HG03469 (cell line): ENCODE measurements around the gene MET.
"Not testable (repeated sequence)": the region's sequence is repeated elsewhere in the genome, so short reads cannot be mapped to it uniquely, and the experiment has no call there.

ENCODE experiments used
- ATAC-seq: cut with Tn5 transposase; IDR thresholded peaks from one replicate; pipeline ENCODE4 v1.9.1; 2021; ENCODE audit warnings: mild to moderate bottlenecking, moderate library complexity, moderate number of reproducible peaks; ENCODE audit not compliant: unreplicated experiment

The MET gene

GRCh38 chr7:116726713-116727431 lies 54.9 kb downstream of the MET start:
- no peak for ATAC-seq

DNA sequence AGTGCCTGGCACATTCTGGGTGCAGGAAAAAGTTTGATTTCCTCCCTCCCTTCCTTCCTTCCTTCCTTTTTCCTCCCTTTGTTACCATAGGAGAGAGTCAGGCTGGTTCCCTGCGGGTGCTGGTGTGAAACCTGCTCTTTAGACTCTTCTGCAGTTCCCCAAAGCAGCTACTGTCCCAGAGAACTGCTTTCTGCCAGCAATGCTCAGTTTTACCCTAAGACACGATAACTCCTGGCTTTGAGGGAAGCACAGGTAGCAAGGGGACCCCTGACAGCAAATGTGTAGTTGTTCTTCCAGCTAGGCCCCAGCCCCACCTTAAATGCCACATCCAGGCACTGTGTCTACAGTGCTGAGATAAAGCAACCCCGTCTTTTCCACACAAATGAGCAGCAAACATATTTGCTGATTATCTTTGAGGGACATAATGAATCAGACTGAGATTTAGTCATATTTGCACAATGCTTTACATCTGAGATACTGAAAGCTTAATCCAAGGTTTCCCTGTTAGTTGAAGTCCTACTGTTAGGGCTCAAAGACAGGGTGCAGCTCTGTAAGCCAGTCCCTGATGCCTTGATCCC lies 55.5 kb downstream of the MET start:
- ATAC-seq, result no peak

- no peak for ATAC-seq
These were observed 56.4 kb downstream of the MET start for GRCh38 chr7:116728413-116728812.

- ATAC-seq, result no peak
These were observed 58.4 kb downstream of the MET start for GRCh38 chr7:116730097-116731022.

DNA sequence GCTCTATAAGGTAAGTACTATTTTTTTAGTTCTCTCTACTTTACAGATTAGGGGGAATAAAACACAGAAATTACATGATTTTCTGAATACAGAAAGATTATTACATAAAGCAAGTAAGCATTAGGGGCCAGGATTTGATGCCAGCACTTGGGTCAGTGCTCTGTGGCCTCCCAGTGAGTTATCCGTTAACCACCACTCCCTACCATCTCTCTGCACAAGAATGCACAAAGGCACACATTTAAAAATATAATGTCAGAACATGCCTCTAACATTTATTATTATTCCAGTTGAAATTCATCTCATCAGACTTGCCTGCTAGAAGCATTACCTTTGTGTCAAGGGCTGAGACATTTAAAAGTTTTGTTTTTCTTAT lies 59.0 kb downstream of the MET start:
- ATAC-seq, result no peak

DNA sequence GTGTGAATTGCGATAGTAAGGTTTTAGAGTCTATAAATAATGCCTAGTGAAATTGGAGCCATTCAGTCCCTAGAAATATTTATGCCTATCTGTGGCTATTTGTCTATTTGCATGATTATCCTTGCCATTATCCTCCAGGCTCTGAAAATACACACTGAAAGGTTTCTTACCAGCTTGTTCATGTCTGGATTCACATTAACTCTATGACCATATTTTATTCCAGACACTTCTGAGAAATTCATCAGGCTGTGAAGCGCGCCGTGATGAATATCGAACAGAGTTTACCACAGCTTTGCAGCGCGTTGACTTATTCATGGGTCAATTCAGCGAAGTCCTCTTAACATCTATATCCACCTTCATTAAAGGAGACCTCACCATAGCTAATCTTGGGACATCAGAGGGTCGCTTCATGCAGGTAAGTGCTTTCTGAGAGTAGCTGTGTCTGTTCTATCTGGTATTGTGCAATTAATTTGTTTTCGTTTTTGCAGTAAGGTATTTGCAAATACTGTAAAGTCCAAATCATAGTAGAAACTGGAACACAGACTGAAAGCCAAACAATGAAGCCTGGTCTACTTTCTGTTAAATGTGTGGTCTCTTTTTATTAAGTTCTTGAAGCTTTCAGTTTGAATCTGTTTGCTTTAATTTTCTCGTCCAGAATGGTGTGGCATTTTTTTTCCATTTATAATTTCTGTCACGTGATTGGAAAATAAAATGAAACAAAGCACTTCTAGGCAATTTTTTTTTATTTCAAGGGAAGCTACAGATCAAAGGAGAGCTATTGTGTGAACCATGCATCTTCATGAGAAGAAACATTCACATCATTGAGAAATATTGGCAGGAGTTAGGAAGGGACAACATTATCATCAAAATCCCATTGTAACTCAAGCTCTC lies 59.7 kb downstream of the MET start:
- ATAC-seq, result no peak

- ATAC-seq, result no peak
These were observed 61.0 kb downstream of the MET start for GRCh38 chr7:116732788-116733694.

- no peak for ATAC-seq
These were observed 62.1 kb downstream of the MET start for GRCh38 chr7:116733924-116734580.

- ATAC-seq, result no peak
These were observed 62.7 kb downstream of the MET start for GRCh38 chr7:116734710-116735109.

DNA sequence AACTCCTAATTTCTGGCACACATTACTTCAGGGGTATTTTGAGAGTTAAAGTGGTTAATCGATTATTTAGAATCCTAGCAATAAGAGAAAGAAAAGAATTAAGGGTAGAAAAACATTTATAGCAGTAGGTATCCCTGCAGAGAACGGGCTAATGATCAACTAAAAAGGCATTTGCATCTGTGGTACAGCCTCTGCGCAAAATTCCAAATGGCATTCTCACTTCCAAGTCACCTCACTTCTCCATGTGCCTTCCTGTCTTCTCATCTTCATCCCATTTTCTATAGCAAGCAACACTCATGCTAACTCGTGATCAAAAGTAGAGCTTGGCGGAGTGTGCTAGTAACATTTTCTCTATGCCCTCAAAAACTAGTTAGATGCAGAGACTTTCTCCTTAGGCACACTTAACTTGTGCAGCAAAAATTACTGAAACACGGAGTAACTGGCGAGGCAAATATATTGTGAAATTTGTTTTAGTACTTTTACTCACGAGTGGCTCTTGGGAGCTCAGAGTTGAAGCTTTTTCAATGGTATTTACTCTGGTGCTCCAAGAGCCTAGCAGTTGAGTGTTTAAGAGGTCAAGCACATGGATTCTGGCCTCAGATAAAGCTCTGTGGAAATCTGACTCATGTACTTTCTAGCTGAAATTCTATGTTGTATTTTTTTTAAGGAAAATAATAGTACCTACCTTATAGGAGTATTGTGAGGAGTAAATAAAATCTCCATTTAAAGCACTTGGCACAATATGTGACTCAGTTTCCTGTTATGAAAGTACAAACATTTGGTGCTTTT lies 65.1 kb downstream of the MET start:
- no peak for ATAC-seq

- ATAC-seq, result no peak
These were observed 66.4 kb downstream of the MET start for GRCh38 chr7:116738378-116738777.

DNA sequence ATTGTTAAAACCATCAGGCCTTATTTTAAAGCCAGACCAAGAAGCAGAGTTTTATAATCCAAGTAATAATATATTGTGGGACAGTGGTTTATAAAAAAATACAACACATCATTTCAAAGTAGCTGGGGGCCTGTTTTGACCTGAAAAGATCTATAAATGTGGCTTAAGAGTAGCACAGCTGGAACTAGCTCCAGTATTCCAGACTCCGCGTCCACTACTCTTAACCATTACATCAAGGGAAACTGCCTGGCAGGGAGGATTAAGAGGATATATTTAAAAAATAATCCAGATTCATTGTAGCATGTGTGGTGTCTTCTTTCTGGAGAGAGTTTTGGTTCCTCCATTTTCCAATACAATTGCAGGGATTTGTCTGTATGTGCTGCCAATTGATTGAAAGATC lies 67.3 kb downstream of the MET start:
- no peak for ATAC-seq

DNA sequence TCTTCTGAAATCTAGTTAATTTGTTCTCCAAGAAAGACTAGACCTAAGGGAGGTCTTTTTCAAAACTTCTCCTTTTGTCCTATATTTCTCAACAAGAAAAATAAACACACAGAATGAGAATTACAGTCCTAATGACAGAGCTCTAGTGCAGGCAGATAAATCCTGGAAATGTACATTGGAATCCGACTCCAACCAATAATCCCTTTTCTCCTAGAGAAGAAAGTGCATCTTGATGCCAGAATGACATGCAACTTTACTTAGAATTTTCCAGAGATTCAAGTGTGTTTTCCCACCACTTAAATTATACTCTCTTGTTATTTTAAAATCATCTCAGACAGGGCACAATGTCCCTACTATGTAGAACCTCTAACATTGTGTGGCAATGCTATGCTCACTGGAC lies 68.2 kb downstream of the MET start:
- ATAC-seq, result no peak

- no peak for ATAC-seq
These were observed 68.9 kb downstream of the MET start for GRCh38 chr7:116740755-116741462.

DNA sequence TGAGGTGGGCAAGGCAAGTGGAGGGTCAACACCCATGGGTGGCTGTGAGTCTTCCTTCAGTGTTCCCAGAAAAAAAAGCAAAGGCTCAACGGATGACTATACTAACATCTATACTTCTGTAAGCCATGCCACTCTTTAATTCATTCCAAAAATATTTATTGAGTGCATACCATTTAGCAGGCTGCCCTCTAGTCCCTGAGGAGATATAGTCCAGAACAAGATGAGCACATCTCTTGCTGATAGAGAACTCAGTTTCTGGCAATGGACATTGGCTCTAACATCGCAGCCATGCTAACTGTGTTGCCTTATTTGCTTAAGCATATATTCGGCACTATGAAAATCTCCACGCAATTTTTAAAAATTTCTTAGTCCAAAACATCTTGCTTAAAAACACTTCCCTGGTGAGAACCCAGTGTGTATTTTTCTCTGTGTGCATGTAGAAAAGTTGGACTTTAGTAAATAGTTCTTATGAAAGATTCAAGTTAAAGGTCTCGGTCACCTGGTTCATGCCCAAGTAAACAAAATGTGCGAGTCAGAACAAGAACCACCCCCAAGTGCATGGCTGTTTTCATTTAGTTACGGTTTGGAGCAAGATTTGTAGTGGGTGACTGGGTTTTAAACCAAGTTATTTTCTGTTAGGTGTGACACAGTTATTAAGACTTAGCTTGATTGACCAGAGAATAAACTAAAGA lies 69.8 kb downstream of the MET start:
- ATAC-seq, result no peak

- ATAC-seq, result no peak
These were observed 70.6 kb downstream of the MET start for GRCh38 chr7:116742641-116743040.

DNA sequence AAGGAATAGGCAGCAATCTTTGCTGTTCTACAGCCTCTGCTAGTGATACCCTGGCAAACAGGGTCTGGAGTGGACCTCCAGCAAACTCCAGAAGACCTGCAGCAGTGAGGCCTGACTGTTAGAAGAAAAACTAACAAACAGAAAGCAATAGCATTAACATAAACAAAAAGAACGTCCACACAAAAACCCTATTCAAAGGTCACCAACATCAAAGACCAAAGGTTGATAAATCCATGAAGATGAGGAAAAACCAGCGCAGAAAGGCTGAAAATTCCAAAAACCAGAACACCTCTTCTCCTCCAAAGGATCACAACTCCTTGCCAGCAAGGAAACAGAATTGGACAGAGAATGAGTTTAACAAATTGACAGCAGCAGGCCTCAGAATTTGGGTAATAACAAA lies 71.8 kb downstream of the MET start:
- ATAC-seq, result not testable (repeated sequence)
